IMR-90 (cell line): ENCODE results near the gene RPS6KA2. TPM values are rescaled to one million over a fixed set of nuclear protein-coding genes. Genes with fewer than 3 reads are reported as not detected.

Source experiments
- ATAC-seq: fragments of 200-7000 bp; cut with Tn5 transposase; 2 replicates; pipeline ENCODE4 v1.9.1; 2020; ENCODE audit warnings: low read depth, mild to moderate bottlenecking, moderate library complexity
- BruUV-seq: library from RNA; stranded (reverse); fragments of 400-500 nt; replicated peaks from 2 replicates; lab custom pipeline; 2021; lab: Mats Ljungman, UMichigan
- CTCF ChIA-PET: fragments of 300-600 bp; formaldehyde crosslinking; extraction: SDS; loops from one replicate; lab custom pipeline; 2021; ENCODE audit warnings: antibody characterized with exemption; lab: Yijun Ruan, JAX
- POLR2A ChIA-PET: fragments of 300-600 bp; sonication (Branson Sonifier 250); formaldehyde crosslinking; loops from one replicate; lab custom pipeline; 2022; ENCODE audit warnings: antibody characterized with exemption; ENCODE audit not compliant: unreplicated experiment; lab: Charles Lee
- DNase-seq: peaks from one replicate; pipeline ENCODE4 v3.0.0; 2013
- H2AFZ ChIP-seq: replicated peaks from 2 replicates; pipeline ENCODE3; 2013; ENCODE audit warnings: low read length, mild to moderate bottlenecking; ENCODE audit not compliant: poor library complexity
- H2AK5ac ChIP-seq: 2 replicates; pipeline ENCODE4 v1.6.1; 2013; ENCODE audit warnings: low read depth, low read length, inconsistent platforms
- H2AK9ac ChIP-seq: replicated peaks from 2 replicates; pipeline ENCODE3; 2013; ENCODE audit warnings: mild to moderate bottlenecking, low read depth, low read length, moderate library complexity; ENCODE audit not compliant: poor library complexity
- H2BK120ac ChIP-seq: 2 replicates; pipeline ENCODE4 v1.6.1; 2013; ENCODE audit warnings: low read depth, low read length, inconsistent platforms
- H2BK15ac ChIP-seq: 3 replicates; pipeline ENCODE4 v1.6.1; 2013; ENCODE audit warnings: low read depth, low read length, inconsistent platforms
- H2BK20ac ChIP-seq: 2 replicates; pipeline ENCODE4 v1.6.1; 2013; ENCODE audit warnings: low read depth, mild to moderate bottlenecking, inconsistent platforms, low read length, moderate library complexity
- H2BK5ac ChIP-seq: 2 replicates; pipeline ENCODE4 v1.6.1; 2013; ENCODE audit warnings: mild to moderate bottlenecking, low read depth, low read length, inconsistent platforms; ENCODE audit not compliant: poor library complexity, severe bottlenecking
- H3K14ac ChIP-seq: replicated peaks from 2 replicates; pipeline ENCODE4 v1.6.1; 2013; ENCODE audit warnings: low read depth, low read length, inconsistent platforms
- H3K18ac ChIP-seq: 2 replicates; pipeline ENCODE4 v1.6.1; 2013; ENCODE audit warnings: low read depth, low read length, control low read depth
- H3K23ac ChIP-seq: 2 replicates; pipeline ENCODE4 v1.6.1; 2013; ENCODE audit warnings: low read depth, low read length, inconsistent platforms
- H3K27ac ChIP-seq: 2 replicates; pipeline ENCODE4 v1.5.1; 2013; ENCODE audit warnings: mild to moderate bottlenecking, control low read depth, low read length; ENCODE audit not compliant: insufficient read depth
- H3K27me3 ChIP-seq: 2 replicates; pipeline ENCODE4 v1.6.1; 2013; ENCODE audit warnings: low read length; ENCODE audit not compliant: control insufficient read depth, insufficient read depth
- H3K36me3 ChIP-seq: 2 replicates; pipeline ENCODE4 v1.6.1; 2013; ENCODE audit warnings: low read length, mixed read lengths; ENCODE audit not compliant: control insufficient read depth, insufficient read depth
- H3K4ac ChIP-seq: 2 replicates; pipeline ENCODE4 v1.6.1; 2013; ENCODE audit warnings: low read depth, low read length, inconsistent platforms
- H3K4me1 ChIP-seq: 2 replicates; pipeline ENCODE4 v1.6.1; 2013; ENCODE audit warnings: low read length, mixed read lengths; ENCODE audit not compliant: control insufficient read depth, insufficient read depth
- H3K4me2 ChIP-seq: 2 replicates; pipeline ENCODE4 v1.6.1; 2013; ENCODE audit warnings: low read depth, mild to moderate bottlenecking, control low read depth, low read length, moderate library complexity
- H3K4me3 ChIP-seq: 2 replicates; pipeline ENCODE4 v1.5.1; 2013; ENCODE audit warnings: low read depth, mild to moderate bottlenecking, control low read depth, low read length, moderate library complexity; ENCODE audit not compliant: insufficient read depth
- H3K56ac ChIP-seq: 2 replicates; pipeline ENCODE4 v1.6.1; 2013; ENCODE audit warnings: low read length, inconsistent platforms; ENCODE audit not compliant: insufficient read depth; ENCODE audit errors: extremely low read depth
- H3K79me1 ChIP-seq, 2 experiments: 2 replicates each; pipeline ENCODE4 v1.6.1; 2013; ENCODE audit warnings: low read length in 2 of 2, inconsistent platforms in 1 of 2, low read depth in 1 of 2
- H3K9ac ChIP-seq: 2 replicates; pipeline ENCODE4 v1.6.1; 2013; ENCODE audit warnings: low read depth, low read length, control low read depth
- H3K9me1 ChIP-seq: 2 replicates; pipeline ENCODE4 v1.6.1; 2013; ENCODE audit warnings: low read length, inconsistent platforms; ENCODE audit not compliant: insufficient read depth
- H3K9me3 ChIP-seq: 2 replicates; pipeline ENCODE4 v1.6.1; 2013; ENCODE audit warnings: low read length; ENCODE audit not compliant: control insufficient read depth, insufficient read depth
- H4K20me1 ChIP-seq: 2 replicates; pipeline ENCODE4 v1.6.1; 2013; ENCODE audit warnings: low read length, inconsistent platforms; ENCODE audit not compliant: insufficient read depth
- H4K5ac ChIP-seq: 2 replicates; pipeline ENCODE4 v1.6.1; 2013; ENCODE audit warnings: mild to moderate bottlenecking, low read depth, low read length, control low read depth
- H4K8ac ChIP-seq, 2 experiments: 2 replicates each; pipeline ENCODE4 v1.6.1; 2013; ENCODE audit warnings: low read depth in 2 of 2, low read length in 2 of 2, control low read depth in 1 of 2, inconsistent platforms in 1 of 2
- H4K91ac ChIP-seq: 2 replicates; pipeline ENCODE4 v1.6.1; 2013; ENCODE audit warnings: low read depth, low read length, inconsistent platforms; ENCODE audit not compliant: insufficient read depth
- BHLHE40 ChIP-seq: fragments of 150-350 bp; IDR thresholded peaks from 2 replicates; pipeline ENCODE4 v1.6.1; 2016; ENCODE audit warnings: mild to moderate bottlenecking, low read depth, low read length
- FOS ChIP-seq: fragments of 150-350 bp; IDR thresholded peaks from 2 replicates; pipeline ENCODE4 v1.6.1; 2016; ENCODE audit warnings: low read depth, low read length
- MXI1 ChIP-seq: IDR thresholded peaks from 2 replicates; pipeline ENCODE4 v1.6.1; 2012; ENCODE audit warnings: low read depth, mild to moderate bottlenecking, low read length, moderate library complexity, borderline replicate concordance
- POLR2A ChIP-seq: IDR thresholded peaks from 2 replicates; pipeline ENCODE4 v1.6.1; 2012; ENCODE audit warnings: mild to moderate bottlenecking, low read depth, low read length
- SMC3 ChIP-seq: fragments of 150-350 bp; IDR thresholded peaks from 2 replicates; pipeline ENCODE4 v1.6.1; 2016; ENCODE audit warnings: low read depth, mild to moderate bottlenecking, antibody characterized with exemption, low read length, moderate library complexity
- WGBS, 2 experiments: methylation state at CpG; one replicate each; pipeline versions ENCODE4 v1.1.5 to v1.1.7; 2013; ENCODE audit warnings: missing lambda C conversion rate in 2 of 2; ENCODE audit not compliant: insufficient read length in 1 of 2; ENCODE audit errors: extremely low coverage in 2 of 2; 5-methylcytosine and 5-hydroxymethylcytosine counted together
- dilution Hi-C: fragments of 300-500 bp; cut with HindIII; formaldehyde crosslinking; loops from one replicate; pipeline ENCODE4 v1.14.3; 2018; ENCODE audit warnings: low sequenced_read_pairs; ENCODE audit not compliant: unreplicated experiment
- in situ Hi-C: fragments of 300-500 bp; cut with MboI; formaldehyde crosslinking; loops from 3 replicates; pipeline ENCODE4 v1.14.3; 2019; ENCODE audit warnings: low sequenced_read_pairs, inconsistent platforms, mixed read lengths
- intact Hi-C: fragments of 100-400 bp; cut with micrococcal nuclease; formaldehyde crosslinking; loops from 2 replicates; pipeline ENCODE4 v1.10.0; 2022
- polyA plus RNA-seq, 3 experiments: library from polyadenylated mRNA; depleted of rRNA; stranded (reverse); fragments of >200 nt; gene quantifications; 2 replicates each; pipeline ENCODE4 v1.2.3, GENCODE V29; 2012; ENCODE audit warnings: low replicate concordance in 1 of 3
- total RNA-seq: library from RNA; depleted of rRNA; stranded (reverse); fragments of >200 nt; gene quantifications from 2 replicates; pipeline ENCODE4 v1.2.3, GENCODE V29; 2012
- TF ChIP-seq, protein P1 (sequence below): fragments of 150-350 bp; IDR thresholded peaks from 2 replicates; pipeline ENCODE4 v1.6.1; 2017; ENCODE audit warnings: mild to moderate bottlenecking, antibody characterized with exemption, low read length, low read depth

RPS6KA2 gene
- total and polyA plus RNA-seq, 2 of the 4 experiments (the other 2 are of a cell fraction), result 26.9 to 31.3 TPM

DNA sequence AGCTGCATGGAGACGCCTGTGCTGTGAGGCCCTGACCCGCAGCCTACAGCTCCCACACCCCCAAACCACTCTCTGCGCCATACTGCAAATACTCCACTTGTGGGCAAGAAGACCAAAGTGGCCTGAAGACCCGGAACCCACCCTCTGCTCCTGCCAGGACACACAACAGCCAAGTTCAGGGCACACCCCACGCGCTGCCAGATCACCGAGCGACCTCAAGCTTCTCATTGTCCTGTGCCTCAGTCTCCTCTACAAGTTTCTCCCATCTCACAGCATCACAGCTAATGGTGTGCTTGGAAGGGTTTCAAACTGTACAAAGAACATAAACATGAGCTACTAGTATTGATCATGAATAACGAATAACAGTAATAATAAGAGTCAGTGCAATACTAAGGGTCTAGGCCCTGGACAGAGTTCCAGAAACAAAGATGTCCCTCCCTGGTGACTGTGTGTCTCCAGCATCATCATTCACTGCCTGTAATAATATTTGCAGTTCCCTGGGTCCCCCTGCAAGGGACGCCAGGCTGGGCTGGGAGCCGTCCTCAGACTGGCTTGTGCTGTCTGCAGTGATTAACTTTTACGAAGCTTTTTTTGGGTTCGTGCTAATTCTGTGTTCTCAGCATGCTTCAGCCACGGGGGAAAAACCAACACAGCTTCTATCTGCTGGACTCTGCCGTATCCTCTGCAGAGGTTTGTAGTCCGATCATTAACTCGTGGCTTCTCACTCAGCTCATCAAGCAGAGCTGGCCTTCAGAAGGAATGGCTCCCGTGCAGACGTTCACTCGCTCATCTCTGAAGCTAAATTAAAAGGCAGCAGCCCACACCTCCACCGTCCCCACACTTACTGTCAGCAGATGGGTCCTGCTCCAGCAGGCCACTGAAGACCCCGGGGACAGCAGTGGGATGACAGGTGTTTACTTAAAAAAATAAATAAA, 162.7 kb downstream of the RPS6KA2 start:
- H3K14ac ChIP-seq, result no peak overlapping the region
- H3K79me1 ChIP-seq, result no peaks in the 10 kb centered on the region
- CTCF ChIA-PET, result interaction anchor here (0.6 kb wide), 1 partner anchor 129 kb away, joined by 3 read pairs; no protein-coding TSS in a partner anchor
- intact Hi-C loops (loop anchor here (5.0 kb wide), 1 partner anchor 163 kb away; the partner anchor contains the start of gene RPS6KA2), in situ Hi-C loops (no loop called here), dilution Hi-C loops (no loop called here)
- POLR2A ChIA-PET, result no interaction called here
- no peak overlapping the region for H2AK9ac ChIP-seq
- no peak overlapping the region for H2AK5ac ChIP-seq
- ATAC-seq (no peak), DNase-seq (no peak)
- no TSS peak for BruUV-seq
- TF ChIP-seq, protein P1, sequence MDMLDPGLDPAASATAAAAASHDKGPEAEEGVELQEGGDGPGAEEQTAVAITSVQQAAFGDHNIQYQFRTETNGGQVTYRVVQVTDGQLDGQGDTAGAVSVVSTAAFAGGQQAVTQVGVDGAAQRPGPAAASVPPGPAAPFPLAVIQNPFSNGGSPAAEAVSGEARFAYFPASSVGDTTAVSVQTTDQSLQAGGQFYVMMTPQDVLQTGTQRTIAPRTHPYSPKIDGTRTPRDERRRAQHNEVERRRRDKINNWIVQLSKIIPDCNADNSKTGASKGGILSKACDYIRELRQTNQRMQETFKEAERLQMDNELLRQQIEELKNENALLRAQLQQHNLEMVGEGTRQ, result no peak
- no peak for TF ChIP-seq POLR2A
- TF ChIP-seq BHLHE40, result no peak
- TF ChIP-seq FOS, result no peak
- TF ChIP-seq SMC3, result no peak
- no peak for TF ChIP-seq MXI1
- no peak overlapping the region for H3K4me3 ChIP-seq
- H3K4me2 ChIP-seq, result no peak overlapping the region
- peaks cover 7% of the 10 kb centered on the region for H4K20me1 ChIP-seq
- no peaks in the 10 kb centered on the region for H3K27me3 ChIP-seq
- no peak overlapping the region for H4K91ac ChIP-seq
- peaks cover 2% of the 10 kb centered on the region; the same call in 1 of the 2 replicates for H3K4me1 ChIP-seq
- no peaks in the 10 kb centered on the region for H3K9me3 ChIP-seq
- no peak overlapping the region for H4K8ac ChIP-seq
- no peak overlapping the region for H3K4ac ChIP-seq
- no peak overlapping the region for H3K23ac ChIP-seq
- H3K36me3 ChIP-seq, result peaks cover 47% of the 10 kb centered on the region
- H2BK20ac ChIP-seq, result no peak overlapping the region
- H4K5ac ChIP-seq, result no peak overlapping the region
- no peak overlapping the region for H2AFZ ChIP-seq
- H3K9ac ChIP-seq, result no peak overlapping the region
- no peak overlapping the region for H3K56ac ChIP-seq
- H2BK5ac ChIP-seq, result no peak overlapping the region
- H3K27ac ChIP-seq, result no peak overlapping the region
- H3K18ac ChIP-seq, result no peak overlapping the region
- 87% methylated on average over 4 of the region's 22 CpGs; no CpG with 5 or more reads in 1 of the 2 experiments for WGBS, 2 experiments
- no peak overlapping the region for H2BK120ac ChIP-seq
- peaks cover 18% of the 10 kb centered on the region for H3K9me1 ChIP-seq
- H2BK15ac ChIP-seq, result no peak overlapping the region
